Measurements from ENCODE around the gene PCNX2. TPM values are rescaled to one million over a fixed set of nuclear protein-coding genes. Genes with fewer than 3 reads are reported as not detected.

PCNX2 gene
- total and polyA plus RNA-seq, 10 of the 15 experiments (the other 5 are each of a cell fraction or from before 2014, with no cell fraction given) = 2.1 to 16.4 (median 8.1) TPM

DNA sequence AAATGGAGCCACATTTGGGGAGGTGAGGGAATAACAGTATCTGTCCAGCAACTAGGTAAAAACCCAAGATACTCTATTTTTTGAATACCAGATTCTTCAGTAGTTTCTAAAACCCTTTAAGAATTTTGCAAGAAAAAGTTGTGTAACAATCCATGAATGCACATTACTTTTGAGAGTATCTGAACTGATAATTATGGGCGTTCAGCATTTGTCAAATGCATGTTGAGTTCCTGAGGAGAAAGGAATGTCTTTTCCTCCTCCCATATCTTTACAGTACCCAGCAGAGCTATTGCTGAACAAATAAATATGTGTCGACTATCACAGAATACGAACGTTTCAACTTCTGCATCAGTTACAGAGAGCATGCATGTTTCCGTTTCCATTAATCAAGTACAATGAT, 104.5 kb downstream of the PCNX2 start:
- no peaks in the 10 kb centered on the region for H3K36me3 ChIP-seq (ENCODE audit: control insufficient read depth in 2 of 2, insufficient read depth in 2 of 2, low read length in 1 of 2)
- DNase-seq (ENCODE audit: low read depth, low spot score) = no peak
- RAD21 ChIA-PET (ENCODE audit: unreplicated experiment) = no interaction called here
- no TSS peak for BruUV-seq (replicated peaks)
- H3K9me3 ChIP-seq (replicated peaks; ENCODE audit: control insufficient read depth, insufficient read depth, low read length) = no peaks in the 10 kb centered on the region
- no peaks in the 10 kb centered on the region for H4K20me1 ChIP-seq (ENCODE audit: control insufficient read depth, insufficient read depth)
- SMC1A ChIA-PET (ENCODE audit: uncharacterized antibody, unreplicated experiment) = interaction anchor here (0.6 kb wide), 1 partner anchor 49 kb away, joined by 3 read pairs; no protein-coding TSS in a partner anchor
- no peak overlapping the region for H3K9ac ChIP-seq (ENCODE audit: control insufficient read depth, insufficient read depth, low read length)
- no peaks in the 10 kb centered on the region for H3K4me1 ChIP-seq (ENCODE audit: control insufficient read depth, insufficient read depth, low read length)
- TF ChIP-seq ZNF622 (IDR thresholded peaks at IDR 0.05) (no peak), MTA2 (IDR thresholded peaks at IDR 0.05; ENCODE audit: low read depth) (no peak), EZH2 (IDR thresholded peaks at IDR 0.05; ENCODE audit: borderline replicate concordance, control insufficient read depth, low read depth, low read length) (no peak), NBN (IDR thresholded peaks at IDR 0.05) (no peak), SIX5 (IDR thresholded peaks at IDR 0.05; ENCODE audit: low read depth, low read length, severe bottlenecking) (no peak), SMC3 (IDR thresholded peaks at IDR 0.05; ENCODE audit: borderline replicate concordance, low read length) (no peak), HDAC6 (IDR thresholded peaks at IDR 0.05; ENCODE audit: unreplicated experiment) (no peak)
- TF ChIP-seq, protein P1, sequence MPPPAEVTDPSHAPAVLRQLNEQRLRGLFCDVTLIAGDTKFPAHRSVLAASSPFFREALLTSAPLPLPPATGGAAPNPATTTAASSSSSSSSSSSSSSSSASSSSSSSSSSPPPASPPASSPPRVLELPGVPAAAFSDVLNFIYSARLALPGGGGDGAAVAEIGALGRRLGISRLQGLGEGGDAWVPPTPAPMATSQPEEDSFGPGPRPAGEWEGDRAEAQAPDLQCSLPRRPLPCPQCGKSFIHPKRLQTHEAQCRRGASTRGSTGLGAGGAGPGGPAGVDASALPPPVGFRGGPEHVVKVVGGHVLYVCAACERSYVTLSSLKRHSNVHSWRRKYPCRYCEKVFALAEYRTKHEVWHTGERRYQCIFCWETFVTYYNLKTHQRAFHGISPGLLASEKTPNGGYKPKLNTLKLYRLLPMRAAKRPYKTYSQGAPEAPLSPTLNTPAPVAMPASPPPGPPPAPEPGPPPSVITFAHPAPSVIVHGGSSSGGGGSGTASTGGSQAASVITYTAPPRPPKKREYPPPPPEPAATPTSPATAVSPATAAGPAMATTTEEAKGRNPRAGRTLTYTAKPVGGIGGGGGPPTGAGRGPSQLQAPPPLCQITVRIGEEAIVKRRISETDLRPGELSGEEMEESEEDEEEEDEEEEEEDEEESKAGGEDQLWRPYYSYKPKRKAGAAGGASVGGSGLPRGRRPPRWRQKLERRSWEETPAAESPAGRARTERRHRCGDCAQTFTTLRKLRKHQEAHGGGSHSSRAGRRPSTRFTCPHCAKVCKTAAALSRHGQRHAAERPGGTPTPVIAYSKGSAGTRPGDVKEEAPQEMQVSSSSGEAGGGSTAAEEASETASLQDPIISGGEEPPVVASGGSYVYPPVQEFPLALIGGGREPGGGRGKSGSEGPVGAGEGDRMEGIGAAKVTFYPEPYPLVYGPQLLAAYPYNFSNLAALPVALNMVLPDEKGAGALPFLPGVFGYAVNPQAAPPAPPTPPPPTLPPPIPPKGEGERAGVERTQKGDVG (CRISPR knock-in tag; IDR thresholded peaks at IDR 0.05) = no peak
- TF ChIP-seq, protein P2, sequence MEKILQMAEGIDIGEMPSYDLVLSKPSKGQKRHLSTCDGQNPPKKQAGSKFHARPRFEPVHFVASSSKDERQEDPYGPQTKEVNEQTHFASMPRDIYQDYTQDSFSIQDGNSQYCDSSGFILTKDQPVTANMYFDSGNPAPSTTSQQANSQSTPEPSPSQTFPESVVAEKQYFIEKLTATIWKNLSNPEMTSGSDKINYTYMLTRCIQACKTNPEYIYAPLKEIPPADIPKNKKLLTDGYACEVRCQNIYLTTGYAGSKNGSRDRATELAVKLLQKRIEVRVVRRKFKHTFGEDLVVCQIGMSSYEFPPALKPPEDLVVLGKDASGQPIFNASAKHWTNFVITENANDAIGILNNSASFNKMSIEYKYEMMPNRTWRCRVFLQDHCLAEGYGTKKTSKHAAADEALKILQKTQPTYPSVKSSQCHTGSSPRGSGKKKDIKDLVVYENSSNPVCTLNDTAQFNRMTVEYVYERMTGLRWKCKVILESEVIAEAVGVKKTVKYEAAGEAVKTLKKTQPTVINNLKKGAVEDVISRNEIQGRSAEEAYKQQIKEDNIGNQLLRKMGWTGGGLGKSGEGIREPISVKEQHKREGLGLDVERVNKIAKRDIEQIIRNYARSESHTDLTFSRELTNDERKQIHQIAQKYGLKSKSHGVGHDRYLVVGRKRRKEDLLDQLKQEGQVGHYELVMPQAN (conservative IDR thresholded peaks at IDR 0.05) = no peak
- TF ChIP-seq, protein P3, sequence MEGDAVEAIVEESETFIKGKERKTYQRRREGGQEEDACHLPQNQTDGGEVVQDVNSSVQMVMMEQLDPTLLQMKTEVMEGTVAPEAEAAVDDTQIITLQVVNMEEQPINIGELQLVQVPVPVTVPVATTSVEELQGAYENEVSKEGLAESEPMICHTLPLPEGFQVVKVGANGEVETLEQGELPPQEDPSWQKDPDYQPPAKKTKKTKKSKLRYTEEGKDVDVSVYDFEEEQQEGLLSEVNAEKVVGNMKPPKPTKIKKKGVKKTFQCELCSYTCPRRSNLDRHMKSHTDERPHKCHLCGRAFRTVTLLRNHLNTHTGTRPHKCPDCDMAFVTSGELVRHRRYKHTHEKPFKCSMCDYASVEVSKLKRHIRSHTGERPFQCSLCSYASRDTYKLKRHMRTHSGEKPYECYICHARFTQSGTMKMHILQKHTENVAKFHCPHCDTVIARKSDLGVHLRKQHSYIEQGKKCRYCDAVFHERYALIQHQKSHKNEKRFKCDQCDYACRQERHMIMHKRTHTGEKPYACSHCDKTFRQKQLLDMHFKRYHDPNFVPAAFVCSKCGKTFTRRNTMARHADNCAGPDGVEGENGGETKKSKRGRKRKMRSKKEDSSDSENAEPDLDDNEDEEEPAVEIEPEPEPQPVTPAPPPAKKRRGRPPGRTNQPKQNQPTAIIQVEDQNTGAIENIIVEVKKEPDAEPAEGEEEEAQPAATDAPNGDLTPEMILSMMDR (IDR thresholded peaks at IDR 0.05 in 2 of 3, conservative IDR thresholded peaks at IDR 0.05 in 1 of 3; ENCODE audit: control insufficient read depth in 2 of 3, extremely low read depth in 1 of 3, insufficient read depth in 1 of 3, low read depth in 3 of 3, low read length in 3 of 3) = no peak
- H3K27ac ChIP-seq (ENCODE audit: control insufficient read depth, insufficient read depth) = no peak overlapping the region
- intact Hi-C loops (cut with micrococcal nuclease; ENCODE audit: unreplicated experiment) (no loop called here), in situ Hi-C loops (cut with MboI) (no loop called here)
- 84% methylated on average over 5 of the region's 5 CpGs for WGBS (ENCODE audit: insufficient coverage, insufficient replicate concordance, low lambda C conversion rate, missing lambda C conversion rate)
- CTCF ChIA-PET = interaction anchor here (0.6 kb wide), 1 partner anchor 22 kb away, joined by 3 read pairs; no protein-coding TSS in a partner anchor
- no peaks in the 10 kb centered on the region for H3K79me2 ChIP-seq (ENCODE audit: control insufficient read depth, insufficient read depth, low read length)
- no peak for FAIRE-seq
- no peak for ATAC-seq
- H2AFZ ChIP-seq (ENCODE audit: control insufficient read depth, low read depth, low read length) = no peak overlapping the region
- no peaks in the 10 kb centered on the region for H3K27me3 ChIP-seq (replicated peaks in 1 of 2; ENCODE audit: control insufficient read depth in 2 of 2, insufficient read depth in 2 of 2, low read length in 1 of 2)
- POLR2A ChIA-PET = no interaction called here
- H3K4me2 ChIP-seq (ENCODE audit: control insufficient read depth, insufficient read depth) = no peak overlapping the region
- H3K4me3 ChIP-seq = no peak overlapping the region

Measured in GM12878 (cell line).